H54 (cell line): ENCODE measurements around the gene CCT8L2.
"Not testable (repeated sequence)": the region's sequence is repeated elsewhere in the genome, so short reads cannot be mapped to it uniquely, and the experiment has no call there.

Source experiments
- DNase-seq: peaks from one replicate; pipeline ENCODE4 v3.0.0; 2011; ENCODE audit warnings: low spot score, mixed read lengths; ENCODE audit not compliant: insufficient read length
- FAIRE-seq: peaks from 3 replicates; lab custom pipeline; 2011; peaks lifted over from hg19 to GRCh38; lab: Jason Lieb, UNC
- POLR2A ChIP-seq: IDR thresholded peaks from 2 replicates; pipeline ENCODE4 v1.6.1; 2011; ENCODE audit warnings: low read depth, mild to moderate bottlenecking, low read length

The CCT8L2 gene

DNA sequence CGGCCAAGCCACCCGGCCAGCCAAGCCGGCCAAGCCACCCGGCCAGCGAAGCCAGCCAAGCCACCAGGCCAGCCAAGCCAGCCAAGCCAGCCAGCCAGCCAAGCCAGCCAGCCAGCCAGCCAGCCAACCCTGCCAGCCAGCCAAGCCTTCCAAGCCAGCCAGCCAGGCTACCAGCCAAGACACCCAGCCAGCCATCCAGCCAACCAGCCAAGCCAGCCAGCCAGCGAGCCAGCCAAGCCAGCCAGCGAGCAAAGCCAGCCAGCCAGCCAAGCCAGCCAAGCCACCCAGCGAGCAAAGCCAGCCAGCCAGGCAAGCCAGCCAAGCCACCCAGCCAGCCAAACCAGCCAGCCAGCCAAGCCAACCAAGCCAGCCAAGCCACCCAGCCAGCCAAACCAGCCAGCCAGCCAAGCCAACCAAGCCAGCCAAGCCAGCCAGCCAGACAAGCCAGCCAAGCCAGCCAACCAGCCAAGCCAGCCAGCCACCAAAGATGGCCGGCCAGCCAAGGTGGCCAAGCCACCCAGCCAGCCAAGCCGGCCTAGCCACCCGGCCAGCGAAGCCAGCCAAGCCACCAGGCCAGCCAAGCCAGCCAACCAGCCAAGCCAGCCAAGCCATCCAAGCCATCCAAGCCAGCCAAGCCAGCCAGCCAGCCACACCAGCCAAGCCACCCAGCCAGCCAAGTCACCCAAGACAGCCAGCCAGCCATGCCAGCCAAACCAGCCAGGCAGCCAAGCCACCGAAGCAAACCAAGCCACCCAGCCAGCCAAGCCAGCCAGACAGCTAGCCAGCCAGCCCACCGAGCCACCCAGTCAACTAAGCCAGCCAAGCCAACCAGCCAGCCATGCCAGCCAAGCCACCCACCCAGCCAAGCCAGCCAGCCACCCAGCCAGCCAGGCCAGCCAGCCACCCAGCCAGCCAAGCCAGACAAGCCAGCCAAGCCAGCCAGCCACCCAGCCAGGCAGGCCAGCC is 28.8 kb downstream of the CCT8L2 start:
- FAIRE-seq (no peak), DNase-seq (no peak)
- no peak for TF ChIP-seq POLR2A

DNA sequence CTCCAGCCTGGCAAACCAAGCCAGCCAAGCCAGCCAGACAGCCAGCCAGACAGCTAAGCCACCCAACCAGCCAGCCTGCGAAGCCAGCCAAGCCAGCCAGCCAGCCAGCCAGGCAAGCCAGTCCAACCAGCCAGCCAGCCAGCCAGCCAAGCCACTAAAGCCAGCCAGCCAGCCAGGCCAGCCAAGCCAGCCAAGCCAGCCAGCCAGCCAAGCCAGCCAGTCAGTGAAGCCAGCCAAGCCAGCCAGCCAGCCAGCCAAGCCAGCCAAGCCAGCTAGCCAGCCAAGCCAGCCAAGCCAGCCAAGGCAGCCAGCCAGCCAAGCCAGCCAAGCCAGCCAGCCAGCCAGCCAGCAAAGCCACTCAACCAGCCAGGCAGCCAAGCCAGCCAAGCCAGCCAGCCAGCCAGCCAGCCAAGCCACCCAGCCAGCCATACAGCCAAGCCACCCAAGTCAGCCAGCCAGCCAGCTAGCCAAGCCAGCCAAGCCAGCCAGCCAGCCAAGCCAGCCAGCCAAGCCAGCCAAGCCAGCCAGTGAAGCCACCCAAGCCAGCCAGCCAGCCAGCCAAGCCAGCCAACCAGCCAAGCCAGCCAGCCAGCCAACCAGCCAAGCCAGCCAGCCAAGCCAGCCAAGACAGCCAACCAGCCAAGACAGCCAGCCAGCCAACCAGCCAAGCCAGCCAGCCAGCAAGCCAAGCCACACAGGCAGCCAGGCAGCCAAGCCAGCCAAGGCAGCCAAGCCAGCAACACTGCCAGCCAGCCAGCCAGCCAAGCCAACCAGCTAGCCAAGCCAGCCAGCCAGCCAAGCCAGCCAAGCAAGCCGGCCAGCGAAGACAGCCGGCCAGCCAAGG is 29.7 kb downstream of the CCT8L2 start:
- DNase-seq, result no peak
- FAIRE-seq, result no peak
- TF ChIP-seq POLR2A, result no peak

DNA sequence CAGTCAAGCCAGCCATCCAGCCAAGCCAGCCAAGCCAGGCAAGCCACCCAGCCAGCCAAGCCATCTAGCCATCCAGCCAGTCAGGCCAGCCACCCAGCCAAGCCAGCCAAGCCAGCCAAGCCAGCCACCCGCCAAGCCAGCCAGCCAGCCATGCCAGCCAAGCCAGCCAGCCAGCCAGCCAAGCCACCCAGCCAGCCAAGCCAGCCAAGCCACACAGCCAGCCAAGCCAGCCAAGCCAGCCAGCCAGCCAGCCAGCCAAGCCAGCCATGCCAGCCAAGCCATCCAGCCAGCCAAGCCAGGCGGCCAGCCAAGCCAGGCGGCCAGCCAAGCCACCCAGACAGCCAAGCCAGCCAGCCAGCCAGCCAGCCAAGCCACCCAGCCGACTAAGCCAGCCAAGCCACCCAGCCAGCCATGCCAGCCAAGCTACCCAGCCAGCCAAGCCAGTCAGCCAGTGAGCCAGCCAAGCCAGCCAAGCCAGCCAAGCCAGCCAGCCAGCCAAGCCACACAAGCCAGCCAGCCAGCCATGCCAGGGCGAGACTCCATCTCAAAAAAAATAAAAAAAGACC is 31.4 kb downstream of the CCT8L2 start:
- FAIRE-seq, DNase-seq: not testable (repeated sequence)

DNA sequence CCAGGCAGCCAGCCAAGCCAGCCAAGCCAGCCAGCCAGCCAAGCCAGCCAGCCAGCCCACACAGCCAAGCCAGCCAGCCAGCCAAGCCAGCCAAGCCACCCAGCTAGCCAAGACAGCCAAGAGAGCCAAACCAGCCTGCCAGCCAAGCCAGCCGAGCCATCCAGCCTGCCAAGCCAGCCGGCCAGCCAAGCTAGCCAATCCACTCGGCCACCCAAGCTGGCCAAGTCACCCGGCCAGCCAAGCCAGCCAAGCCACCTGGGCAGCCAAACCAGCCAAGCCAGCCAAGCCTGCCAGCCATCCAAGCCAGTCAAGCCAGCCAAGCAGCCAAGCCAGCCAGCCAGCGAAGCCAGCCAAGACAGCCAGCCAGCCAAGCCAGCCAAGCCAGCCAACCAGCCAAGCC is 32.0 kb downstream of the CCT8L2 start:
- not testable (repeated sequence) for DNase-seq, FAIRE-seq

DNA sequence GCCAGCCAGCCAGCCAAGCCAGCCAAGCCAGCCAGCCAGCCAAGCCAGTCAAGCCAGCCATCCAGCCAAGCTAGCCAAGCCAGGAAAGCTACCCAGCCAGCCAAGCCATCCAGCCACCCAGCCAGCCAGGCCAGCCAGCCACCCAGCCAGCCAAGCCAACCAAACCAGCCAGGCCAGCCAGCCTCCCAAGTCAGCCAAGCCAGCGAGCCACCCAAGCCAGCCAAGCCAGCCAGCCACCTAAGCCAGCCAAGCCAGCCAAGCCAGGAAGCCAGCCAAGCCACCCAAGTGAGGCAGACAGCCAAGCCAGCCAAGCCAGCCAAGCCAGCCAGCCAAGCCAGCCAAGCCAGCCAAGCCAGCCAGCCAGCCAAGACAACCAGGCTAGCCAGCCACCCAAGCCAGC is 32.6 kb downstream of the CCT8L2 start:
- FAIRE-seq, result not testable (repeated sequence)

DNA sequence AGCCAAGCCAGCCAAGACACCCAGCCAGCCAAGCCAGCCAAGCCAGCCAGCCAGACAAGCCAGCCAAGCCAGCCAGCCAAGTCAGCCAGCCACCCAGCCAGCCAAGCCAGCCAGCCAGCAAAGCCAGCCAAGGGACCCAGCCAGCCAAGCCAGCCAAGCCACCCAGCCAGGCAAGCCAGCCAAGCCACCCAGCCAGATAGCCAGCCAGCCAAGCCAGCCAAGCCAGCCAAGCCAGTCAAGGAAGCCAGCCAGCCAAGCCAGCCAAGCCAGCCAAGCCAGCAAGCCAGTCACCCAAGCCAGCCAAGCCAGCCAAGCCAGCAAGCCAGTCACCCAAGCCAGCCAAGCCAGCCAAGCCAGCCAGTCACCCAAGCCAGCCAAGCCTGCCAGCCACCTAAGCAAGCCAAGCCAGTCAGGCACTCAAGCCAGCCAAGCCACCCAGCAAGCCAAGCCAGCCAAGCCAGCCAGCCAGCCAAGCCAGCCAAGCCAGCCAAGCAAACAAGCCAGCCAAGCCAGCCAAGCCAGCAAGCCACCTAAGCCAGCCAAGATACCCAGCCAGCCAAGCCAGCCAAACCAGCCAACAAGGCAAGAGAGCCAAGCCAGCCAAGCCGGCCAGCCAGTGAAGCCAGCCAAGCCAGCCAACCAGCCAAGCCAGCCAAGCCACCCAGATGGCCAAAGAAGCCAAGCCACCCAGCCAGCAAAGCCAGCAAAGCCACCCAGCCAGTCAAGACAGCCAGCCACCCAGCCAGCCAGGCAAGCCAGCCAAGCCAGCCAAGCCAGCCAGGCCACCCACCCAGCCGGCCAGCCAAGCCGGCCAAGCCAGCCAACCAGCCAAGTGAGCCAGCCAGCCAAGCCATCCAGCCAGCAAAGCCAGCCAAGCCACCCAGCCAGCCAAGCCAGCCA is 33.3 kb downstream of the CCT8L2 start:
- FAIRE-seq (no peak), DNase-seq (no peak)
- TF ChIP-seq POLR2A, result no peak

More for the DNA sequence above, 32.6 kb downstream of the CCT8L2 start:
- not testable (repeated sequence) for DNase-seq

DNA sequence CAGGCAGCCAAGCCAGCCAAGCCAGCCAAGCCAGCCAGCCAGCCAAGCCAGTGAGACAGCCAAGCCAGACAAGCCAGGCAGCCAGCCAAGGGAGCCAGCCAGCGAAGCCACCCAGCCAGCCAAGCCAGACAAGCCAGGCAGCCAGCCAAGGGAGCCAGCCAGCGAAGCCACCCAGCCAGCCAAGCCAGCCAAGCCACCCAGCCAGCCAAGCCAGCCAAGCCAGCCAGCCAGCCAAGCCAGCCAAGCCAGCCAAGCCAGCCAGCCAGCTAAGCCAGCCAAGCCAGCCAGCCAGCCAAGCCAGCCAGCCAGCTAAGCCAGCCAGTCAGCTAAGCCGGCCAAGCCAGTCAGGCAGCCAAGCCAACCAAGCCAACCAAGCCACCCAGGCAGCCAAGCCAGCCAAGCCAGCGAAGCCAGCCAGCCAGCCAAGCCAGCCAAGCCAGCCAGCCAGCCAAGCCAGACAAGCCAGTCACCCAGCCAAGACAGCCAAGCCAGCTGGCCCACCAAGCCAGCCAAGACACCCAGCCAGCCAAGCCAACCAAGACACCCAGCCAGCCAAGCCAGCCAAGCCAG is 34.1 kb downstream of the CCT8L2 start:
- DNase-seq, FAIRE-seq: not testable (repeated sequence)

DNA sequence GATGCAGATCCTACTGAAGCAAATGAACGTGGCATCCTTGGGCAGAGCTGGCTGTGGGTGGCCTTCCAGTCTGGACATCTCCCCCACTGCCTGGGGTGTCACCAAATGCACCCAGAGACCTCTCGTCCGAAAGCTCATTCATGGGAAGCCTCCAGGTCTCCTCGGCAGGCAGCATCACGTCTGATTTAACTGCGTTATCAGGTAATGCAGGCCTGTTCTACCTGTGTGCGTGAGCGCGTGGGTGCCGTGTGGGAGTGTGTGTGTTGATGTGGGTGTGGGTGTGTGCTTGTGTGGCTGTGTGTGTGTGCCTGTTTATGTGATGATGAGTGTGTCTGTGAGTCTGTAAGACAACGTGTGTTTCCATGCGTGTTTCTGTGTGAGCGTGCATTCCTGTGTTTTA is 35.1 kb downstream of the CCT8L2 start:
- not testable (repeated sequence) for FAIRE-seq, DNase-seq

DNA sequence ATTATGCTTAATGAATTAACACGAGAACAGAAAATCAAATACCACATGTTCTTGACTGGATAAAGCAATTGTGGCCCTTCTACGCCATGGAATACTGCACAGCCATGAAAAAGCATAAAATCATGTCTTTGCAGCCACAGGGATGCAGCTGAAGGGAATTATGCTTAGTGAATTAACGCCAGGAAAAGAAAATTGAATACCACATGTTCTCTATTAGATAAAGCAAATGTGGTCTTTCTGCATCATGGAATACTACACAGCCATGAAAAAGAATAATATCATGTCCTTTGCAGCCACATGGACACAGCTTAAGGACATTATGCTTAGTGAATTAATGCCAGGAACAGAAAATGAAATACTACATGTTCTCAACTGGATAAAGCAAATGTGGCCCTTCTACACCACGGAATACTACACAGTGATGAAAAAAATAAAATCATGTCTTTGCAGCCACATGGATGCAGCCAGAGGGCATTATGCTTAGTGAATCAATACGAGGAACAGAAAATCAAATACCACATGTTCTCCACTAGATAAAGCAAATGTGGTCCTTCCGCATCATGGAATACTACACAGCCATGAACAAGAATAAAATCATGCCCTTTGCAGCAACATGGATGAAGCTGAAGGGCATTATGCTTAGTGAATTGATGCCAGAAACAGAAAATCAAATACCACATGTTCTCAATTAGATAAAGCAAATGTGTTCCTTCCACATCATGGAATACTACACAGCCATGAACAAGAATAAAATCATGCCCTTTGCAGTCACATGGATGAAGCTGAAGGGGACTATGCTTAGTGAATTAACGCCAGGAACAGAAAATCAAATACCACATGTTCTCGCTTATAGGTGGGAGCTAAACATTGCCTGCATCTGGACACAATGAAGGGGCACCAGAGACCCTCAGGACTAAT is 37.3 kb downstream of the CCT8L2 start:
- not testable (repeated sequence) for FAIRE-seq, DNase-seq

DNA sequence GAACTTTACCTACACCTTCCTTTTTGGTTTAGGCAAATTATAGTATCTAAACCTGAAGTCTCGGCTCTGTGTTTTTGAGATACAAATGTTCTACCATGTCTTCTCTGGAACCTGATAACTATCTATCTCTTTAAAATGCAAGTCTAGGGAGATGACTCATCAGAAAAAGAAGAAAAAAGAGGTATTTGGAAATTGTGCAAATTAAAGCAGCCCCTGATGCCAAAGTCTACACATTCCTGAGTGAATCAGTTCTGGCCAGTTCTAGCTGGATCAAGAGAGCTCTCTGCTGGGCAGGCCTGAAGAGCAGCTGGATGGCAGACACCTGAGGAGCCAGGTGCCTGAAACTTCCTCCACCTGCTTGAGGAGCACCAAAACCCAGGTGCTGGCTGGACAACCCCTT is 49.3 kb downstream of the CCT8L2 start:
- not testable (repeated sequence) for FAIRE-seq, DNase-seq
